ENCODE data around the gene EXOSC5. TPM values are rescaled to one million over a fixed set of nuclear protein-coding genes. Genes with fewer than 3 reads are reported as not detected.

EXOSC5 gene
- total and polyA plus RNA-seq, 9 of the 15 experiments (the other 6 are each of a cell fraction or from before 2014, with no cell fraction given), result 10.9 to 75.5 (median 37.8) TPM

- TF ChIP-seq NFIC (IDR thresholded peaks at IDR 0.05), result peak; percentile 89
- TF ChIP-seq BRD4 (IDR thresholded peaks at IDR 0.05), result no peak
- TF ChIP-seq MCM3 (IDR thresholded peaks at IDR 0.05), result no peak
- peak; percentile 45; the same call in 1 of the 2 replicates for TF ChIP-seq CBFA2T3 (IDR thresholded peaks at IDR 0.05)
- TF ChIP-seq PRPF4 (IDR thresholded peaks at IDR 0.05; ENCODE audit: insufficient read depth, low read depth, low read length, poor library complexity, severe bottlenecking), result no peak
- TF ChIP-seq IRF2 (CRISPR knock-in tag; IDR thresholded peaks at IDR 0.05), result no peak
- TF ChIP-seq AFF4 (CRISPR knock-in tag; IDR thresholded peaks at IDR 0.05), result no peak
- TF ChIP-seq KLF13 (tag; IDR thresholded peaks at IDR 0.05; ENCODE audit: borderline replicate concordance, low read depth), result no peak
- TF ChIP-seq THRA (IDR thresholded peaks at IDR 0.05), result no peak
- no peak for TF ChIP-seq PRMT5 (CRISPR knock-in tag; IDR thresholded peaks at IDR 0.05)
- no peak for TF ChIP-seq ZNF764 (CRISPR knock-in tag; IDR thresholded peaks at IDR 0.05; ENCODE audit: low read depth)
- TF ChIP-seq DNMT1 (IDR thresholded peaks at IDR 0.05), result 0 out of 2 replicates have a peak, but pooled peaks have one; percentile 46
- TF ChIP-seq RFX1 (IDR thresholded peaks at IDR 0.05), result no peak
- TF ChIP-seq RHOXF2B (CRISPR knock-in tag; conservative IDR thresholded peaks at IDR 0.05), result no peak
- no peak for TF ChIP-seq ZNF699 (CRISPR knock-in tag; IDR thresholded peaks at IDR 0.05; ENCODE audit: insufficient replicate concordance)
- TF ChIP-seq ZNF76 (CRISPR knock-in tag; IDR thresholded peaks at IDR 0.05; ENCODE audit: borderline replicate concordance), result no peak
- no peak for TF ChIP-seq CEBPG (CRISPR knock-in tag; IDR thresholded peaks at IDR 0.05)
- peak in 1 of 2 experiments; percentile 10; a peak in 1 of 4 replicates for TF ChIP-seq CEBPG (tag; conservative IDR thresholded peaks at IDR 0.05 in 1 of 2, IDR thresholded peaks at IDR 0.05 in 1 of 2)
- TF ChIP-seq HNRNPL (IDR thresholded peaks at IDR 0.05; ENCODE audit: low read depth, low read length), result no peak
- no peak for TF ChIP-seq KHSRP (IDR thresholded peaks at IDR 0.05)
Measured at GRCh38 chr19:41427647-41428480, 30.7 kb upstream of the EXOSC5 start (continued).
